Prostate gland (tissue), 2 donors: ENCODE results near the gene PTPRM.

Source experiments
- POLR2A ChIP-seq: fragments of 450-650 bp; IDR thresholded peaks from one replicate; pipeline ENCODE4 v1.6.1; 2016; ENCODE audit warnings: antibody characterized with exemption, mild to moderate bottlenecking
- POLR2AphosphoS5 ChIP-seq: sonication (generic); formaldehyde crosslinking; IDR thresholded peaks from one replicate; pipeline ENCODE4 v1.6.1; 2017; ENCODE audit warnings: antibody characterized with exemption
- TF ChIP-seq, protein P1 (sequence below), 4 experiments: fragments of 200-600 bp in 2 of 4; fragments of 450-650 bp in 2 of 4; sonication (generic) in 2 of 4; IDR thresholded peaks; 1 replicate in 3 of 4; 2 replicates in 1 of 4; pipeline ENCODE4 v1.5.1; 2016 to 2019; ENCODE audit warnings: antibody characterized with exemption in 4 of 4, mild to moderate bottlenecking in 2 of 4, moderate library complexity in 2 of 4

DNA sequence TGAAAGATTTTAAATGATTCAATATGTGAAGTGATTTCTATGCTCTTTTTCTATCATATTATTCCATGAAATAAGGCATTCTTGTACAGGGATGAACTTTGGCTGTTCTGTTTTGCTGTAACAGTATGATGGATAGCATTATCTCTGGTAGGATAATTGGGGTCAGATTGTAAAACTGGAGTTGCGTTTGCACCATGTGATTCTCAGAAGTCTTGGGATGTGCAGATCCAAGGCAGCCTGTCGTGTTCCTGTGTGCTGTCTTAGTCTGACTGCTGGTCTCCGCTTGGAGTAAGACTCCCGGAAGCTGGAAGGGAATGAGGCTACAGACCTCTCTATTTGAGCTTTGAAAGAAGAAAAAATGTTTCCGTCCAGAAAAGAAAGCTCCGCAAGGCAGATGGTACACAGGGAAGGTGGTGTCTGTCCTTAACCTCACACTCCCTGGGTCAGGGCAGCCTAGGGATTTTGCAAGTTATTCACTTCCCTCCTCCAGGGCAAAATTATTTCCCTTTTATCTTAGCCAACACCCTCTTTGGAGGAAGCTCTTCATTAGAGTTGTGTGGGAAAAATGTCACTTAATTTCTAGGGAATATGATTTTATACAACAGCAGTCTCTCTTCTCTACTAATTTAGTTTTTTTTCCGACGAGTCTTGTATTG lies 250.6 kb downstream of the PTPRM start:
- TF ChIP-seq, protein P1, sequence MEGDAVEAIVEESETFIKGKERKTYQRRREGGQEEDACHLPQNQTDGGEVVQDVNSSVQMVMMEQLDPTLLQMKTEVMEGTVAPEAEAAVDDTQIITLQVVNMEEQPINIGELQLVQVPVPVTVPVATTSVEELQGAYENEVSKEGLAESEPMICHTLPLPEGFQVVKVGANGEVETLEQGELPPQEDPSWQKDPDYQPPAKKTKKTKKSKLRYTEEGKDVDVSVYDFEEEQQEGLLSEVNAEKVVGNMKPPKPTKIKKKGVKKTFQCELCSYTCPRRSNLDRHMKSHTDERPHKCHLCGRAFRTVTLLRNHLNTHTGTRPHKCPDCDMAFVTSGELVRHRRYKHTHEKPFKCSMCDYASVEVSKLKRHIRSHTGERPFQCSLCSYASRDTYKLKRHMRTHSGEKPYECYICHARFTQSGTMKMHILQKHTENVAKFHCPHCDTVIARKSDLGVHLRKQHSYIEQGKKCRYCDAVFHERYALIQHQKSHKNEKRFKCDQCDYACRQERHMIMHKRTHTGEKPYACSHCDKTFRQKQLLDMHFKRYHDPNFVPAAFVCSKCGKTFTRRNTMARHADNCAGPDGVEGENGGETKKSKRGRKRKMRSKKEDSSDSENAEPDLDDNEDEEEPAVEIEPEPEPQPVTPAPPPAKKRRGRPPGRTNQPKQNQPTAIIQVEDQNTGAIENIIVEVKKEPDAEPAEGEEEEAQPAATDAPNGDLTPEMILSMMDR (IDR thresholded peaks at IDR 0.05), result no peak
- TF ChIP-seq POLR2AphosphoS5, result no peak
- no peak for TF ChIP-seq POLR2A
